ENCODE measurements around the gene PCARE. TPM values are rescaled to one million over a fixed set of nuclear protein-coding genes. Genes with fewer than 3 reads are reported as not detected.

The PCARE gene
- total and polyA plus RNA-seq, 2 donors (not counting 1 experiment from before 2014, with no cell fraction given): not detected

DNA sequence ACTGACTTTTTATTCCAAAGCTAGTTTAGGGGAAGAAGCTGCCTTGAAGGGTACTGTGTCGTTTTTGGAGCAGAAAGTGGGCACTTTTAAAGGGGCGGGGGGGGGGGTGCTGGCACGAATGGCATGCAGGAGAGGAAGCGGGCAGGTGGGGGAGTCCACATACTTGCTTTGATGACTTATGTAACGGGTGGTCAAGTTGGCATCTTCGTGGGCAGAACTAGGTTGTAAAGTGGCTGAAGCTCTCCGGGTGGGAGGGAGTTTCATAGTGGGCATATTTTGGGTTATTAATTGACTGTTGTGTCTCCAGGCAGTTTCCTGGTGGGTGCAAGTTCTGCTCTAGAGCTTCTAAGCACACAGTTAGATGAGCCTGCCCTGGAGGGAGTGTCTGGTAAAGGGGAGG is 19.9 kb downstream of the PCARE start:
- H3K27me3 ChIP-seq (replicated peaks in 1 of 4; ENCODE audit: control extremely low read depth in 1 of 4, control insufficient read depth in 3 of 4, insufficient read depth in 4 of 4, low read length in 3 of 4): peaks cover 0 to 3% (median 0%) of the 10 kb centered on the region in 4 experiments
- Mint-ChIP-seq H3K4me1 (no peaks in the 10 kb centered on the region), H3K27ac (no peak overlapping the region), H3K27me3 (no peaks in the 10 kb centered on the region), H3K4me3 (no peak overlapping the region), H3K9me3 (ENCODE audit: insufficient read depth) (no peaks in the 10 kb centered on the region)
- H2AFZ ChIP-seq (ENCODE audit: insufficient read depth, low read depth, low read length, poor library complexity, severe bottlenecking): no peak overlapping the region
- intact Hi-C loops (cut with micrococcal nuclease): no loop called here
- H3K4me2 ChIP-seq (replicated peaks; ENCODE audit: low read depth, low read length, poor library complexity, severe bottlenecking): no peak overlapping the region
- ATAC-seq (ENCODE audit: low read depth) (no peak), DNase-seq (no peak)
- H3K79me2 ChIP-seq (ENCODE audit: control insufficient read depth, insufficient read depth, low read length): no peaks in the 10 kb centered on the region
- no peaks in the 10 kb centered on the region for H4K20me1 ChIP-seq (ENCODE audit: control insufficient read depth, insufficient read depth, low read length, poor library complexity, severe bottlenecking)
- H3K9me3 ChIP-seq (ENCODE audit: control extremely low read depth in 1 of 3, control insufficient read depth in 2 of 3, insufficient read depth in 1 of 3, low read length in 2 of 3): no peaks in the 10 kb centered on the region
- TF ChIP-seq EZH2 (IDR thresholded peaks at IDR 0.05; ENCODE audit: borderline replicate concordance, insufficient read depth, low read depth, low read length, poor library complexity, severe bottlenecking) (no peak), CTCF (IDR thresholded peaks at IDR 0.05) (no peak)
- H3K27ac ChIP-seq (ENCODE audit: low read length in 2 of 2): no peak overlapping the region
- H3K4me1 ChIP-seq (ENCODE audit: control insufficient read depth in 2 of 2, insufficient read depth in 2 of 2, low read length in 2 of 2): no peaks in the 10 kb centered on the region
- CTCF ChIA-PET: no interaction called here
- WGBS (ENCODE audit: insufficient coverage): 86% methylated on average over 6 of the region's 7 CpGs
- no peaks in the 10 kb centered on the region for H3K36me3 ChIP-seq (replicated peaks in 1 of 2; ENCODE audit: control extremely low read depth in 1 of 2, control insufficient read depth in 1 of 2, extremely low read depth in 1 of 2, insufficient read depth in 2 of 2, low read length in 1 of 2)
- POLR2A ChIA-PET: no interaction called here
- H3K4me3 ChIP-seq (ENCODE audit: control extremely low read depth in 1 of 5, extremely low read depth in 1 of 5, insufficient read depth in 1 of 5, low read depth in 2 of 5, low read length in 4 of 5): no peak overlapping the region
- no peak overlapping the region for H3K9ac ChIP-seq (ENCODE audit: low read length)

DNA sequence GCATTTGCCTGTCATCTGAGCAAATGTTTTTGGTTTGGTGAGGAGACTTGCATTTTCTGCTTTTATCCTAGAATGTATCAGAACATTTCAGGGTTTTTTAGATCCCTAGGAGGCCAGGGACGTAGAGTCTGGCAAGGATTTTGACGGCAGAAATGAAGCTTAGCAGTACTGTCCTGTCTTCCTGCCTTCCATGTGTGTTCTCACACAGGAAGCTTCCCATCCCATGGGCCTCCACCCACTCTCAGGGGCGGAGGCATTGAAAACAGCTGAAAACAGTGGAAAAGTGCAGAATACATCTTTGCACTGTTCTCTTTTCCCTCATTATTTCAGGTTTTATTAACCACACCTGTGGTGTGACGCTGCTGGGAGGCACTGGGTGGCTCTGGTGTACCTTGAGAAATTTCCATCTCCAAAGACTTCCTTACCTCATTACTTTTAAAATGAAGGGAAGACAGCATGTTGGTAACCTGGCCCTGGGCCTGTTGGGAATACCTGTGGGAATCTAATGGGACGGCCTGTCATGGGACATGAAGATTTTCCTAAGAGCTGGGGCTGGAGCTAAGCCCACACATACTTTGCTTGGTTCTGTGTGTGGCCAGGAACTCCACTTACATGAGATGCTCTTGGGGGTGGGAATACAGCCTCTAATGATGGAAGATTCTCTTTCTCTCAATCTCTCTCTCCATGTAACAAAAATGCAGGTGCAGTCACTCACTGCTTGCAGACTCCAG is 20.5 kb downstream of the PCARE start:
- no peak overlapping the region for H2AFZ ChIP-seq (ENCODE audit: insufficient read depth, low read depth, low read length, poor library complexity, severe bottlenecking)
- H3K4me2 ChIP-seq (replicated peaks; ENCODE audit: low read depth, low read length, poor library complexity, severe bottlenecking): no peak overlapping the region
- H4K20me1 ChIP-seq (ENCODE audit: control insufficient read depth, insufficient read depth, low read length, poor library complexity, severe bottlenecking): no peaks in the 10 kb centered on the region
- no peak overlapping the region for H3K4me3 ChIP-seq (ENCODE audit: control extremely low read depth in 1 of 5, extremely low read depth in 1 of 5, insufficient read depth in 1 of 5, low read depth in 2 of 5, low read length in 4 of 5)
- no peak for TF ChIP-seq CTCF (IDR thresholded peaks at IDR 0.05)
- no peak for TF ChIP-seq EZH2 (IDR thresholded peaks at IDR 0.05; ENCODE audit: borderline replicate concordance, insufficient read depth, low read depth, low read length, poor library complexity, severe bottlenecking)
- ChIA-PET CTCF (no interaction called here), POLR2A (no interaction called here)
- H3K79me2 ChIP-seq (ENCODE audit: control insufficient read depth, insufficient read depth, low read length): no peaks in the 10 kb centered on the region
- no peaks in the 10 kb centered on the region for H3K9me3 ChIP-seq (ENCODE audit: control extremely low read depth in 1 of 3, control insufficient read depth in 2 of 3, insufficient read depth in 1 of 3, low read length in 2 of 3)
- H3K27me3 ChIP-seq (replicated peaks in 1 of 4; ENCODE audit: control extremely low read depth in 1 of 4, control insufficient read depth in 3 of 4, insufficient read depth in 4 of 4, low read length in 3 of 4): peaks cover 0 to 3% (median 0%) of the 10 kb centered on the region in 4 experiments
- DNase-seq (no peak), ATAC-seq (ENCODE audit: low read depth) (no peak)
- no peaks in the 10 kb centered on the region for H3K9me3 Mint-ChIP-seq (ENCODE audit: insufficient read depth)
- H3K4me1 Mint-ChIP-seq: no peaks in the 10 kb centered on the region
- no peaks in the 10 kb centered on the region for H3K27me3 Mint-ChIP-seq
- no peak overlapping the region for H3K9ac ChIP-seq (ENCODE audit: low read length)
- no peak overlapping the region for H3K4me3 Mint-ChIP-seq
- WGBS (ENCODE audit: insufficient coverage): 93% methylated on average over 4 of the region's 5 CpGs
- H3K4me1 ChIP-seq (ENCODE audit: control insufficient read depth in 2 of 2, insufficient read depth in 2 of 2, low read length in 2 of 2): no peaks in the 10 kb centered on the region
- intact Hi-C loops (cut with micrococcal nuclease): no loop called here
- no peak overlapping the region for H3K27ac ChIP-seq (ENCODE audit: low read length in 2 of 2)
- no peak overlapping the region for H3K27ac Mint-ChIP-seq
- no peaks in the 10 kb centered on the region for H3K36me3 ChIP-seq (replicated peaks in 1 of 2; ENCODE audit: control extremely low read depth in 1 of 2, control insufficient read depth in 1 of 2, extremely low read depth in 1 of 2, insufficient read depth in 2 of 2, low read length in 1 of 2)

All from B cell (primary cell).